ENCODE data around the gene INA.

- TF ChIP-seq CTCF (IDR thresholded peaks at IDR 0.05) (no peak), POLR2AphosphoS5 (IDR thresholded peaks at IDR 0.05) (no peak), POLR2A (IDR thresholded peaks at IDR 0.05) (no peak)
Measured at GRCh38 chr10:103232772-103233488, 44.0 kb upstream of the INA start.

Data from breast epithelium (tissue), 3 donors.